DMS153 (cell line): ENCODE results near the gene SLC36A3.
"Not testable (repeated sequence)": the region's sequence is repeated elsewhere in the genome, so short reads cannot be mapped to it uniquely, and the experiment has no call there.

Experiments used
- DNase-seq: peaks from one replicate; lab custom pipeline; 2025; lab: John Stamatoyannopoulos, UW

SLC36A3 gene

DNA sequence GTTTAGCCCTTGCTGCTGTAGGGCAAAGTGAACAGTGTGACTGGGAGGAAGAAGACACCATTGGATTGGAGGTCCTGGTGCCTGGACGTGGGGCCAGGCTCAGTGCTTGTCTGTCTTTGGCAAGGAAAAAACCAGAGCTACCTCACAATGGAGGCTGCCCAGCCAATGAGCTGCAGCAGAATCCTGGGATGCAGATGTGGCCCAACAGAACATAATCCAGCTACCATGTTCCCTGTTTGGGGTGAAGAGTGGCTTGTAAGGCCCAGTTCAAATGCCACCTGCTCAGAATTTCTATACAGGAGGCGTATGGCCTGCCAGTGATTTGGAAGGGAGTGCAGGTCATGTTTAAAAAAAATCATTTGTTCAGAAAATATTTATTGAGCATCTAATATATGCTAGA, at the start of gene SLC36A3:
Gene SLC36A3, minus strand, starts transcription at position 101 of the 400 bp plus-strand sequence. CDS start 412 bp downstream, outside the sequence.
- DNase-seq: no peak

DNA sequence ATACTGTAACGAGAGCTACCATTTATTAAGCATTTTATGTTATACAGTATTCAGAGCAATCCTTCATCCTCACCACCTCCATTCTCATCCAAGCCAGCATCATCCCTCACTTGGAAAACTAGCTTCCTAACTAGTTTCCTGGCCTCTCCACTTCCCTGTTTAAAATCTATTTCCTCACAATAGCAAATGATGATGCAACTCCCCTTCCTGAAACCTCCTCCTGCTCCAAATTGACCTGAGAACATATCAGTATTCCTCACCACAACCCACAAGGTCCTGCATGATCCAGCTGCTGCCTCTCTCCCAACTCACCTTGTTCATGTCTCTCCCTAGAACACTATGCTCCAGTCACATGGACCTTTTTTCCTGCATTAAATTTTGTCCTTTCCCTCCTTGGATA, 48.1 kb upstream of the SLC36A3 start:
- DNase-seq: no peak

- DNase-seq: no peak
These were observed 45.2 kb upstream of the SLC36A3 start for GRCh38 chr5:151348789-151349188.

GRCh38 chr5:151347369-151347768, 43.8 kb upstream of the SLC36A3 start, which contains the start of gene SLC36A2:
SLC36A2 (minus strand) TSS chr5:151347559; CDS start chr5:151347460, 99 bp downstream.
- DNase-seq: no peak

- DNase-seq: no peak
These were observed 42.4 kb upstream of the SLC36A3 start for GRCh38 chr5:151345808-151346478.

- DNase-seq: no peak
These were observed 41.7 kb upstream of the SLC36A3 start for GRCh38 chr5:151345187-151345807.

GRCh38 chr5:151344088-151344487, 40.5 kb upstream of the SLC36A3 start:
- no peak for DNase-seq

DNA sequence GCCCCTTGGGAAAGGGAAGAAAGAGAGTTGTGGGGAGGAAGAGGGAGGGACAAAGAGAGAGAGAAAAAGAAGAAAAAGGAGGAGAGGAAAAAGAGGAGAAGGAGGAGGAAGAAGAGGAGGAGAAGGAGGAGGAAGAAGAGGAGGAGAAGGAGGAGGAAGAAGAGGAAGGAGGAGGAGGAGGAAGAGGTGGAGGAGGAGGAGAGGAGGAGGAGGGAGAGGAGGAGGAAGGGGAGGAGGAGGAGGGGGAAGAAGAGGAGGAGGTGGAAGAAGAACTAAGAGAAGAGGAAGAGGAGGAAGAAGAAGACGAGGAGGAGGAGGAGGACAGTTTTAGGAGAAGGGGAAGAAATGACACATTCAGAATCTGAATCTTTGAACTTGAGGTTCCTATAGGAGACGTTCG, 36.4 kb upstream of the SLC36A3 start:
- no peak for DNase-seq

DNA sequence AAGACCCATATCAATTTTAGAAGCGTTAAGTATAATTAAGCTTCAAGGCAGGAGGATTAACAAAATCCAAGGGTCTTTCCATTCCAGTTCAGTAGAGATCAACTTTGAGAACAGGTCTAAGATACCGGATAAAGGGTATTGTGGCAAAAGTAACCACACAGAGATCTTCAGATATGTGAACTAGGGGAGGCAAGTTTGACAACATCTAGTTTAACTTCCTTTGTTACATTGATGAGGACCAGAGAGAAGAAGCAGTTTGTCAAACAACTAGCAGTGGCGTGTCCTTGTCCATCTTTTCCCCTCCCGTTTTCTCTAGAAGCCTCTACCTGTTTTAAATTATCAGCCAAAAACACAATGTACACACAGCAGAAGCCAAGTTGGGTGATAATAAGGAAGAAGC, 35.2 kb upstream of the SLC36A3 start:
- DNase-seq: no peak

DNA sequence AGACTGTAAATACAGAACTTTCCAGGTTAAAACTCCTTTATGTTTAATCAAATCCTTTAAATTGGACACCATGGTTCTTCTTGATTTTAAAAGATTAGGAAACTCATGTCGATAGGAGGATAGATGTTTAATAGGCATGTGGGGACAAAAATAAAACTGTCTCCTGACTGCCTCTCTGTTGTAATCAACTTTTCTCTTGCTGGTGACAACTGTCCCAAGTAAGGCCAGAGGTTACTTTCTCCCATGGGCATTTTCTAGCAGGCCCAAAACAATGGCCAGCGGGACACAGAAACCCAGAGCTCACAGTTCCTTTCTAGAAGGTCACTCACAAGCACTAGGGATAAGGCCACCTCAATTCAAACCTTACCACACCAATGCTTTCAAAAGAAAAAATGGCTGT, 29.3 kb upstream of the SLC36A3 start:
- no peak for DNase-seq

- DNase-seq: no peak
These were observed 25.2 kb upstream of the SLC36A3 start for GRCh38 chr5:151328734-151329133.

DNA sequence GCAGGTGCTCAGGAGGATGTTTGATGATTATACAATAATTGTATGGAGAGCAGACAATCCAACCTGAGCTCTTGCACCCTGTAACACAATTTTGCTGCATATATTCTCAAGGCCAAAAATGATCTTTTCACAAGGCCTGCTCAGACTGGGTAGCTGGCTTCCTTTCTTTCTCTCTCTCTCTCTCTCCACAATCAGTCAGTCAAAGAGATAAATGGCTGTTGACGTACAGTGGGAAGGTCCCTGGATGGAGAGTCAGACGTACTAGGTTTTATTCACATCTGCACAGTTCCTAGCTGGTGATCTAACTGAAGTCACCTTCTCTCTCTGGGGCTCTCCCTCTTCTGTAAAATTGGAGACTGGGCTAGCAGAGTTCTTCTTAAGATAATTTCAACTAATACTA, 24.0 kb upstream of the SLC36A3 start:
- DNase-seq: no peak

DNA sequence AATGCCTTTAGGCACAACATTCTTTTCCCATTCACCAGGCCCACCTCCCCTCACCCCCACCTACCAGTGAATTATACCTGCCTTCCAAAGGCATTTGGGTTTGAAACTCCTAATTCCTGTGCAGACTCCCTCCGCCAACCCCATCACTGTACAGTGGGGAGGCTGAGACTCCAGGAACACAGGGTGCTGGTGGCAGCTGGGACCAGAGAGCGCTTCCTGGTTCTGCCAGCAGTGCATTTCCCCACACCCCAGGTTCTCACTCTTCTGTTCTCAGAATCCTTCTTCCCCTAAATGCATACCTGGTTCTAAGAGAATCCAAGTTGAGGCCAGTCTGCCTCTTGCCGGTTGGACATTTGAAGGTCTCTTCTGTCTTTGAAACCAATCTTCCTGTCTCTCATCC, 22.7 kb upstream of the SLC36A3 start:
- DNase-seq: no peak

- no peak for DNase-seq
These were observed 16.9 kb upstream of the SLC36A3 start for GRCh38 chr5:151320481-151320880.

DNA sequence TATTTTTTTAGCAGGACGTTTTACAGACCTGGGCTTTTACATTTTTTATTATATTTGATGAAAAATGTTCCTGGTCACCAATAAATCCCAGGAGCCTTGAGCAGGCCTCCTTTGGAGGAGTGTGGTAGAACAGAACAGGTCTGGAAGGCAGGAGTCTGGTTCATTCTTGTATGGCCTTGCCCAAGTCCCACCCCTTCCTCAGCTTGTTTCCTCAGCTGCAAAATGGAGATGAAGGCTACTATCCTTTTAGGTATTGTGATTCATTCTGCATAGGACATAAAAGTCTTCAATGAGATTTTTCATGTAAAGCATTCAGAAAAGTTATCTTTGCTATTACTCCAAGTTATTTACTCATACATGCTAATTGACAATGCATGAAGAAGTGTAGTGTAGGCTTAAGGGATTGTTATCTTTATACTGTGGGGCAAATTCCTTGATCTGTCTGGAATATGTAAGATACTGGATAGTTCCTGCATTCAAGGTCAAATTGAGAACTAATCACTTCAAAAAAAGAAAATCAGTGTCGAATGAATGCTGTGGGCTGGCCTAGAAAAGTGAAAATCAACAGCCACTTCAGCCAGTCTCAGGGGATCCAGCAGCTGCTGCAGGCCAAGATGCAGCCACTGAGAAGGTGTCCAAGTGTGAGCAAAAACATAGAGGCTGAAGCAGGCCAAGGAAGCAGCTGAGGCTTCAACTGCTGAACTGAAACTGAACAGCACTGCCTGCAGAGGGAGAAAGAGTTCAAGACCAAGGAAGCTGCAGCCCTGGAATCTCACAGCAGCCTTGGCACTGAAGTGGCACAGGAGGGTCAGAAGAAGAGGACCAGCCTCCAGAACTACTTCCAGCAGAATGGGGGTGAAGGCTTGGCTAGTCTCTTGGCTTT, 15.5 kb upstream of the SLC36A3 start:
- DNase-seq: no peak

GRCh38 chr5:151317871-151318270, 14.3 kb upstream of the SLC36A3 start:
- no peak for DNase-seq

DNA sequence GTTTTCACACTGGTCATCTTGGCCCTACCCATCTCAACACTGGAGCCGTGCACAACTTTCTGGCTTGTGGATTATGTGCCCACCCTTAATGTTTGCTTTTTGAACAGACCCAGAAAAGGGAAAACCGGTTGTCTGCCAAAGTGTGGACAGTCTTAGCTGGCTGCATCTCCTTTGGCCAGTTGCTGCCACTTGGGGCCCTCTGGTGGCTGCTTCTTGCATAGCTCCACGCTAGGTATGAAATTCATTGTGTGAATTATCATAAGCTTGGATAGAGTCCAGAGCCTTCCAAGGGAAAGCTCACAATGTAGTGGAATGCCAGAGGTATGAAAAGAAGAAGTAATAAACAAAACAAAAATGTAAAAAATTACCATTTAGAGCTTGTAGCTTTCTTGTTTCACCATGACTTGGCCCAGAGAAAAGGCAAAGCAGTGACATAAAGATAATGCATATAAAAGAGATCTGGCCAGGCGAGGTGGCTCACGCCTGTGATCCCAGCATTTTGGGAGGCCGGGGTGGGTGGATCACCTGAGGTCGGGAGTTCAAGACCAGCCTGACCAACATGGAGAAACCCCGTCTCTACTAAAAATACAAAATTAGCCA, 12.5 kb upstream of the SLC36A3 start:
- peak; percentile 1 for DNase-seq

DNA sequence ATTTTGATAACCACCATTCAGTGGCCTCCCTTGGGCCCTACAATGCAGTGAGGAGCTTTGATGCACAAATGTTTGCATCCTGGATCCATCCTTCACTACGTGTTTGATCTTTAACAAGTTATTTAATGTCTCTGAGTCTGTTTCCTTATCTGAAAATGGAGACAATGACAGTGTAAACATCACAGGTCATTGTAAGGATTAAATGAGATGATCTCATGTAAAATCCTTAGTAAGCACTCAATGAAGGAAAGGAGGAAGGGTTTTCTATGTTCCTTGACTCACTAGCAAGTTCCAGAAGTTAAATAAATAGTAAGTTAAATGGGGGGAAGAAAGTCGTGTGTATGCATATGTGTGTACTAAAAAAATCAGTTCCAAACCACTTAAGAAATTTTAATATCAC, 9.8 kb upstream of the SLC36A3 start:
- no peak for DNase-seq

- no peak for DNase-seq
These were observed 9.3 kb upstream of the SLC36A3 start for GRCh38 chr5:151312756-151313324.

DNA sequence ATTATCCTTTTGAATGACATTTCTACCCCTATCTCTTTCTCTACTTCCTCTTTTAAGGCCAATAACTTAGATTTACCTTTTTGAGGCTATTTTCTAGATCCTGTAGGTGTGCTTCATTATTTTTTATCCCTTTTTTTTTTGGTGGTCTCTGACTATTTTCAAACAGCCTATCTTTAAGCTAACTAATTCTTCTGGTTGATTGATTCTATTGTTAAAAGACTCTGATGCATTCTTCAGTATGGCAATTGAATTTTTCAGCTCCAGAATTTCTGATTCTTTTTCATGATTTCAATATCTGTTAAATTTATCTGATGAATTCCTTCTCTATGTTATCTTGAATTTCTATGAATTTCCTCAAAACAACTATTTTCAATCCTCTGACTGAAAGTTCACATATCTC, 7.4 kb upstream of the SLC36A3 start:
- DNase-seq: no peak

GRCh38 chr5:151309821-151310220, 6.3 kb upstream of the SLC36A3 start:
- not testable (repeated sequence) for DNase-seq

- DNase-seq: not testable (repeated sequence)
These were observed 5.7 kb upstream of the SLC36A3 start for GRCh38 chr5:151309266-151309665.
